Neural cell (in vitro differentiated cells): ENCODE measurements around the gene STIM1. TPM values are rescaled to one million over a fixed set of nuclear protein-coding genes. Genes with fewer than 3 reads are reported as not detected.

Source experiments
- H2AFZ ChIP-seq: fragments of 200-600, 300-800 bp; sonication (generic), shearing (Covaris generic); 2 replicates; pipeline ENCODE4 v1.6.0; 2014; ENCODE audit warnings: low read depth, mild to moderate bottlenecking, antibody characterized with exemption, low read length, moderate library complexity
- H3F3A ChIP-seq: fragments of 200-600 bp; shearing (Covaris generic); 2 replicates; pipeline ENCODE4 v1.6.1; 2016; ENCODE audit warnings: mild to moderate bottlenecking, moderate library complexity, mixed read lengths, antibody characterized with exemption, low read length; ENCODE audit not compliant: insufficient read depth, poor library complexity, severe bottlenecking
- H3K27ac ChIP-seq: fragments of 200-600, 300-800 bp; sonication (generic), shearing (Covaris generic); 2 replicates; pipeline ENCODE4 v1.5.1; 2014; ENCODE audit warnings: mild to moderate bottlenecking, low read length, moderate library complexity
- H3K27me3 ChIP-seq: fragments of 300-800, 200-600 bp; sonication (generic), shearing (Covaris generic); 2 replicates; pipeline ENCODE4 v1.6.0; 2014; ENCODE audit warnings: mild to moderate bottlenecking, low read depth, low read length, moderate library complexity; ENCODE audit not compliant: insufficient read depth
- H3K36me3 ChIP-seq: fragments of 300-800, 200-600 bp; sonication (generic), shearing (Covaris generic); 2 replicates; pipeline ENCODE4 v1.5.1; 2014; ENCODE audit warnings: mild to moderate bottlenecking, antibody characterized with exemption, low read length, moderate library complexity; ENCODE audit not compliant: insufficient read depth
- H3K4me2 ChIP-seq: fragments of 300-800, 200-600 bp; sonication (generic), shearing (Covaris generic); 2 replicates; pipeline ENCODE4 v1.6.0; 2014; ENCODE audit warnings: mild to moderate bottlenecking, low read length
- H3K4me3 ChIP-seq: fragments of 300-800, 200-600 bp; sonication (generic), shearing (Covaris generic); 2 replicates; pipeline ENCODE4 v1.5.1; 2014; ENCODE audit warnings: mild to moderate bottlenecking, low read length, moderate library complexity
- H3K79me2 ChIP-seq: fragments of 200-600 bp; shearing (Covaris generic); replicated peaks from 2 replicates; pipeline ENCODE4 v1.6.0; 2014; ENCODE audit warnings: mild to moderate bottlenecking, low read length, moderate library complexity; ENCODE audit not compliant: insufficient read depth
- H3K9ac ChIP-seq: fragments of 300-800, 200-600 bp; sonication (generic), shearing (Covaris generic); 2 replicates; pipeline ENCODE4 v1.6.1; 2016; ENCODE audit warnings: mild to moderate bottlenecking, low read length, mixed read lengths
- H3K9me2 ChIP-seq: fragments of 200-600 bp; shearing (Covaris generic); 2 replicates; pipeline ENCODE4 v1.6.1; 2016; ENCODE audit warnings: mild to moderate bottlenecking, low read length, mixed read lengths; ENCODE audit not compliant: insufficient read depth
- H3K9me3 ChIP-seq: fragments of 200-600, 300-800 bp; sonication (generic), shearing (Covaris generic); 2 replicates; pipeline ENCODE4 v1.6.1; 2016; ENCODE audit warnings: mild to moderate bottlenecking, mixed run types, low read length, moderate library complexity, mixed read lengths
- H4K20me1 ChIP-seq: fragments of 200-600 bp; shearing (Covaris generic); 2 replicates; pipeline ENCODE4 v1.6.1; 2016; ENCODE audit warnings: mild to moderate bottlenecking, mixed run types; ENCODE audit not compliant: insufficient read depth
- EP300 ChIP-seq: fragments of 450-650 bp; conservative IDR thresholded peaks from 2 replicates; pipeline ENCODE4 v1.6.1; 2014; ENCODE audit warnings: antibody characterized with exemption, mild to moderate bottlenecking, moderate library complexity; ENCODE audit not compliant: poor library complexity, severe bottlenecking
- EZH2 ChIP-seq: fragments of 200-600, 300-800 bp; shearing (Covaris generic), sonication (generic); IDR thresholded peaks from 2 replicates; pipeline ENCODE4 v1.6.1; 2014; ENCODE audit warnings: antibody characterized with exemption, low read length, borderline replicate concordance, mild to moderate bottlenecking; ENCODE audit not compliant: insufficient read depth, poor library complexity, severe bottlenecking
- MXI1 ChIP-seq: fragments of 450-650 bp; conservative IDR thresholded peaks from 2 replicates; pipeline ENCODE4 v1.6.1; 2014; ENCODE audit warnings: antibody characterized with exemption, mild to moderate bottlenecking; ENCODE audit not compliant: poor library complexity, severe bottlenecking
- POLR2AphosphoS5 ChIP-seq: IDR thresholded peaks from 2 replicates; pipeline ENCODE4 v1.6.1; 2012
- RAD21 ChIP-seq: fragments of 450-650 bp; conservative IDR thresholded peaks from 2 replicates; pipeline ENCODE4 v1.6.1; 2014; ENCODE audit warnings: antibody characterized with exemption, mild to moderate bottlenecking, moderate library complexity
- REST ChIP-seq: IDR thresholded peaks from 2 replicates; pipeline ENCODE4 v1.6.1; 2012; ENCODE audit warnings: borderline replicate concordance
- SMC3 ChIP-seq: fragments of 450-650 bp; conservative IDR thresholded peaks from 2 replicates; pipeline ENCODE4 v1.6.1; 2014; ENCODE audit warnings: antibody characterized with exemption, mild to moderate bottlenecking, moderate library complexity; ENCODE audit not compliant: poor library complexity
- TAF1 ChIP-seq: IDR thresholded peaks from 2 replicates; pipeline ENCODE4 v1.6.1; 2012; ENCODE audit warnings: low read depth
- polyA plus RNA-seq: library from polyadenylated mRNA; depleted of rRNA; stranded (reverse); fragments of >200 nt; gene quantifications from 2 replicates; pipeline ENCODE4 v1.2.3, GENCODE V29; 2014
- TF ChIP-seq, protein P1 (sequence below): fragments of 450-650 bp; IDR thresholded peaks from 2 replicates; pipeline ENCODE4 v1.5.1; 2014; ENCODE audit warnings: antibody characterized with exemption, mild to moderate bottlenecking, moderate library complexity; ENCODE audit not compliant: poor library complexity, severe bottlenecking

Gene STIM1
- polyA plus RNA-seq, 1 donor from 2014 or later = 14.5 TPM

GRCh38 chr11:3952715-3953114, 97.3 kb downstream of the STIM1 start:
- H3K4me2 ChIP-seq = no peak overlapping the region
- H3K9me2 ChIP-seq = no peaks in the 10 kb centered on the region
- H3K27ac ChIP-seq = no peak overlapping the region
- no peaks in the 10 kb centered on the region for H3F3A ChIP-seq
- no peaks in the 10 kb centered on the region for H4K20me1 ChIP-seq
- TF ChIP-seq EZH2 (no peak), MXI1 (no peak), TAF1 (no peak)
- no peak overlapping the region for H2AFZ ChIP-seq
- no peaks in the 10 kb centered on the region for H3K36me3 ChIP-seq
- H3K79me2 ChIP-seq = no peaks in the 10 kb centered on the region
- no peaks in the 10 kb centered on the region for H3K27me3 ChIP-seq
- H3K4me3 ChIP-seq = no peak overlapping the region
- H3K9me3 ChIP-seq = no peaks in the 10 kb centered on the region
- no peak overlapping the region for H3K9ac ChIP-seq

GRCh38 chr11:3953327-3953726, 97.9 kb downstream of the STIM1 start:
- Histone ChIP-seq H3K27me3 (no peaks in the 10 kb centered on the region), H3K4me3 (no peak overlapping the region), H2AFZ (no peak overlapping the region), H3K9ac (no peak overlapping the region), H3K9me3 (no peaks in the 10 kb centered on the region), H3K36me3 (no peaks in the 10 kb centered on the region), H3K4me2 (no peak overlapping the region), H3K9me2 (no peaks in the 10 kb centered on the region), H3F3A (no peaks in the 10 kb centered on the region), H3K79me2 (no peaks in the 10 kb centered on the region), H3K27ac (no peak overlapping the region), H4K20me1 (no peaks in the 10 kb centered on the region)
- no peak for TF ChIP-seq SMC3
- TF ChIP-seq REST = no peak
- TF ChIP-seq EZH2 = no peak
- TF ChIP-seq EP300 = no peak
- TF ChIP-seq RAD21 = no peak
- no peak for TF ChIP-seq POLR2AphosphoS5

GRCh38 chr11:3954448-3955298, 99.2 kb downstream of the STIM1 start:
- no peaks in the 10 kb centered on the region for H3K9me2 ChIP-seq
- no peaks in the 10 kb centered on the region for H3K27me3 ChIP-seq
- TF ChIP-seq EZH2 (no peak), MXI1 (no peak), TAF1 (no peak), POLR2AphosphoS5 (no peak), REST (no peak), SMC3 (no peak), RAD21 (no peak)
- TF ChIP-seq, protein P1, sequence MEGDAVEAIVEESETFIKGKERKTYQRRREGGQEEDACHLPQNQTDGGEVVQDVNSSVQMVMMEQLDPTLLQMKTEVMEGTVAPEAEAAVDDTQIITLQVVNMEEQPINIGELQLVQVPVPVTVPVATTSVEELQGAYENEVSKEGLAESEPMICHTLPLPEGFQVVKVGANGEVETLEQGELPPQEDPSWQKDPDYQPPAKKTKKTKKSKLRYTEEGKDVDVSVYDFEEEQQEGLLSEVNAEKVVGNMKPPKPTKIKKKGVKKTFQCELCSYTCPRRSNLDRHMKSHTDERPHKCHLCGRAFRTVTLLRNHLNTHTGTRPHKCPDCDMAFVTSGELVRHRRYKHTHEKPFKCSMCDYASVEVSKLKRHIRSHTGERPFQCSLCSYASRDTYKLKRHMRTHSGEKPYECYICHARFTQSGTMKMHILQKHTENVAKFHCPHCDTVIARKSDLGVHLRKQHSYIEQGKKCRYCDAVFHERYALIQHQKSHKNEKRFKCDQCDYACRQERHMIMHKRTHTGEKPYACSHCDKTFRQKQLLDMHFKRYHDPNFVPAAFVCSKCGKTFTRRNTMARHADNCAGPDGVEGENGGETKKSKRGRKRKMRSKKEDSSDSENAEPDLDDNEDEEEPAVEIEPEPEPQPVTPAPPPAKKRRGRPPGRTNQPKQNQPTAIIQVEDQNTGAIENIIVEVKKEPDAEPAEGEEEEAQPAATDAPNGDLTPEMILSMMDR = no peak
- no peak overlapping the region for H3K4me2 ChIP-seq
- no peaks in the 10 kb centered on the region for H3F3A ChIP-seq
- H3K27ac ChIP-seq = no peak overlapping the region
- H3K9me3 ChIP-seq = no peaks in the 10 kb centered on the region
- H3K79me2 ChIP-seq = no peaks in the 10 kb centered on the region
- no peak overlapping the region for H3K9ac ChIP-seq
- H3K36me3 ChIP-seq = no peaks in the 10 kb centered on the region
- H3K4me3 ChIP-seq = no peak overlapping the region
- no peak overlapping the region for H2AFZ ChIP-seq
- H4K20me1 ChIP-seq = no peaks in the 10 kb centered on the region
